GM12865 (cell line): ENCODE results near the gene TEKT5.
"Not testable (repeated sequence)": the region's sequence is repeated elsewhere in the genome, so short reads cannot be mapped to it uniquely, and the experiment has no call there.

Source experiments
- DNase-seq: peaks from one replicate; pipeline ENCODE4 v3.0.0; 2010; ENCODE audit warnings: low read depth
- H3K4me3 ChIP-seq: 2 replicates; pipeline ENCODE4 v1.5.1; 2011; ENCODE audit warnings: mild to moderate bottlenecking, low read depth, low read length, control low read depth
- CTCF ChIP-seq: IDR thresholded peaks from 2 replicates; pipeline ENCODE4 v1.5.1; 2011; ENCODE audit warnings: low read length, control low read depth, low read depth, inconsistent platforms; ENCODE audit not compliant: insufficient read depth; ENCODE audit errors: missing control alignments

The TEKT5 gene

GRCh38 chr16:10684511-10685151 lies 10.1 kb downstream of the TEKT5 start:
- no peak for DNase-seq

GRCh38 chr16:10683170-10683569 lies 11.6 kb downstream of the TEKT5 start:
- H3K4me3 ChIP-seq: no peak overlapping the region
- DNase-seq: no peak
- no peak for TF ChIP-seq CTCF

More at GRCh38 chr16:10684511-10685151, 10.1 kb downstream of the TEKT5 start:
- no peak overlapping the region for H3K4me3 ChIP-seq
- no peak for TF ChIP-seq CTCF

- no peak overlapping the region for H3K4me3 ChIP-seq
- no peak for TF ChIP-seq CTCF
- DNase-seq: no peak
Measured at GRCh38 chr16:10682604-10683003, 12.1 kb downstream of the TEKT5 start.

- no peak overlapping the region for H3K4me3 ChIP-seq
- TF ChIP-seq CTCF: no peak
- DNase-seq: no peak
Measured at GRCh38 chr16:10681310-10682308, 13.1 kb downstream of the TEKT5 start.

GRCh38 chr16:10679921-10680320 lies 14.8 kb downstream of the TEKT5 start:
- H3K4me3 ChIP-seq: no peak overlapping the region
- DNase-seq: no peak
- no peak for TF ChIP-seq CTCF

- not testable (repeated sequence) for DNase-seq, H3K4me3 ChIP-seq
Measured at GRCh38 chr16:10679441-10679840, 15.3 kb downstream of the TEKT5 start.

- H3K4me3 ChIP-seq: no peak overlapping the region
- TF ChIP-seq CTCF: no peak
- DNase-seq: no peak
Measured at GRCh38 chr16:10678655-10679054, 16.1 kb downstream of the TEKT5 start.
